ENCODE results near the gene FEN1. TPM values are rescaled to one million over a fixed set of nuclear protein-coding genes. Genes with fewer than 3 reads are reported as not detected.

Gene FEN1
- total and polyA plus RNA-seq, 9 donors = 3.7 to 8.6 (median 5.0) TPM

DNA sequence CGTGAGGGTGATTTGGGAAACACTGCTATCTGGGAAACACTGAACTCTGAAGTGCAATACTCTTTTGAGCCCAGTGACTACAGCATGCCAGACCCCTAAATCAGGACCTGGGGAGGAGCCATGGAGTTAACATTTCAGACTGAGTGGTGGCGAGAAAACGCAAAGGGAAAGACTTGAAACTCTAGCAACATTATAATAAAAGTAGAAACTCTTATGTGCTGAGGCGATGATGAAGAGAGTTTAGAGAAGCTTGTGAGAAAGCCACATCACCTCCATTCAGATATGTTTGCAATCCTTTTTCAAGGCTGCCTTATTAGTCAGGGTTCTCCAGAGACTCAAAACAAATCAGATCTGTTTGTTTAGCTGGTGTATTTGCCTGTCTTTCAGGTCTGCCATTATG is 1.9 kb downstream of the FEN1 start:
- Histone ChIP-seq H3K9me3 (no peaks in the 10 kb centered on the region), H3K27me3 (no peaks in the 10 kb centered on the region), H3K4me3 (no peak overlapping the region), H3K36me3 (no peaks in the 10 kb centered on the region), H3K4me1 (ENCODE audit: insufficient read depth) (peaks cover 5% of the 10 kb centered on the region), H3K27ac (no peak overlapping the region)
- intact Hi-C loops (cut with DNase I) = loop anchor here in 2 of 4 donors (5.0 to 10.0 kb wide), 3 partner anchors 98 to 313 kb away; partner anchors contain the start of gene FADS3 (in 1 of the 2)
- 78 to 83% (median 82%) methylated on average over 4 of the region's 4 CpGs for WGBS, 3 donors
- DNase-seq = no peak
- TF ChIP-seq, protein P1, sequence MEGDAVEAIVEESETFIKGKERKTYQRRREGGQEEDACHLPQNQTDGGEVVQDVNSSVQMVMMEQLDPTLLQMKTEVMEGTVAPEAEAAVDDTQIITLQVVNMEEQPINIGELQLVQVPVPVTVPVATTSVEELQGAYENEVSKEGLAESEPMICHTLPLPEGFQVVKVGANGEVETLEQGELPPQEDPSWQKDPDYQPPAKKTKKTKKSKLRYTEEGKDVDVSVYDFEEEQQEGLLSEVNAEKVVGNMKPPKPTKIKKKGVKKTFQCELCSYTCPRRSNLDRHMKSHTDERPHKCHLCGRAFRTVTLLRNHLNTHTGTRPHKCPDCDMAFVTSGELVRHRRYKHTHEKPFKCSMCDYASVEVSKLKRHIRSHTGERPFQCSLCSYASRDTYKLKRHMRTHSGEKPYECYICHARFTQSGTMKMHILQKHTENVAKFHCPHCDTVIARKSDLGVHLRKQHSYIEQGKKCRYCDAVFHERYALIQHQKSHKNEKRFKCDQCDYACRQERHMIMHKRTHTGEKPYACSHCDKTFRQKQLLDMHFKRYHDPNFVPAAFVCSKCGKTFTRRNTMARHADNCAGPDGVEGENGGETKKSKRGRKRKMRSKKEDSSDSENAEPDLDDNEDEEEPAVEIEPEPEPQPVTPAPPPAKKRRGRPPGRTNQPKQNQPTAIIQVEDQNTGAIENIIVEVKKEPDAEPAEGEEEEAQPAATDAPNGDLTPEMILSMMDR (IDR thresholded peaks at IDR 0.05) = no peak
- TF ChIP-seq EP300 (IDR thresholded peaks at IDR 0.05) (no peak), POLR2A (IDR thresholded peaks at IDR 0.05) (no peak)

- Histone ChIP-seq H3K4me3 (no peak overlapping the region), H3K4me1 (ENCODE audit: insufficient read depth) (peaks cover 5% of the 10 kb centered on the region), H3K36me3 (no peaks in the 10 kb centered on the region), H3K27ac (no peak overlapping the region), H3K9me3 (no peaks in the 10 kb centered on the region), H3K27me3 (no peaks in the 10 kb centered on the region)
- intact Hi-C loops (cut with DNase I) = loop anchor here in 2 of 4 donors (5.0 to 10.0 kb wide), 4 partner anchors 152 to 517 kb away; no protein-coding TSS in a partner anchor
- 68 to 84% (median 76%) methylated on average over 12 of the region's 12 CpGs for WGBS, 3 donors
- DNase-seq = peak in 1 of 5 donors; percentile 38
- no peak for TF ChIP-seq EP300 (IDR thresholded peaks at IDR 0.05)
- TF ChIP-seq, protein P1 (IDR thresholded peaks at IDR 0.05) = no peak
- no peak for TF ChIP-seq POLR2A (IDR thresholded peaks at IDR 0.05)
These were observed 2.7 kb downstream of the FEN1 start for GRCh38 chr11:61795459-61795858.

- no peak for DNase-seq
- 85 to 86% (median 85%) methylated on average over 18 of the region's 18 CpGs for WGBS, 3 donors
These were observed 3.3 kb downstream of the FEN1 start for GRCh38 chr11:61795876-61796526.

DNA sequence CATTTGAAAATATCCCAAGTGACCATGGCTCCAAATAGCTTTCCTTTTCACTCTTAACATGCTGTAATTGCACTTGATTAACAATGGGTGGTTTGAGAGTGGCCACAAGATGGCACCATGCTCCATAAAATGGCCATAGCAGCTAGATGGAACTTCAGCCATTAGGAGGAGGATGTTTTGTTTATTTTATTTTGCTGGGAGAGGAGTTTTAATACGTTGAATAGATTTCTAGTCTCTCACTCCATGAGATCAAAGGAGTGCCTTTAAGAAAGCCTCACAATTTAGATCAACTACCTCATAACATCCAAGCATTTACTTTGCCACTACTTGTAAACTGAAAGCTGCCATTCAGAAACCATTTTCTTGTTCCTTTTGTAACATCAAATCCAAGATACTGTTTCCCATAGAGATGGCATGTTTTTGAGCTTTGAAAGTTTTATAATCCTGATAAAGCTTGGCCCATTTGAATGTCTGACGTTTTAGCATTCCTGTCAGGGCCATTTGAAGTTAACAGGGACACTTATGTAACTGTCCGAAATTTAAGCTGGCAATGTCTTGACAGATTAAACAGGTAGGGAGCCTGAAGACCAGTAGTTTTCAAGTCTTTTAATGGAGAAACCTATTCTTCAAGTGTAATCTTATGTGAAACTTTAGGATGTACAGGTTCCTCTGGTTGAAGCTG is 4.7 kb downstream of the FEN1 start:
- WGBS, 3 donors = 17 to 29% (median 26%) methylated on average over 3 of the region's 3 CpGs

More at GRCh38 chr11:61795876-61796526, 3.3 kb downstream of the FEN1 start:
- Histone ChIP-seq H3K9me3 (no peaks in the 10 kb centered on the region), H3K27ac (no peak overlapping the region), H3K4me3 (no peak overlapping the region), H3K4me1 (ENCODE audit: insufficient read depth) (peaks cover 5% of the 10 kb centered on the region), H3K27me3 (no peaks in the 10 kb centered on the region), H3K36me3 (no peaks in the 10 kb centered on the region)
- intact Hi-C loops (cut with DNase I) = loop anchor here in 2 of 4 donors (5.0 to 10.0 kb wide), 4 partner anchors 151 to 516 kb away; no protein-coding TSS in a partner anchor
- TF ChIP-seq EP300 (IDR thresholded peaks at IDR 0.05) = no peak
- TF ChIP-seq, protein P1 (IDR thresholded peaks at IDR 0.05) = no peak
- no peak for TF ChIP-seq POLR2A (IDR thresholded peaks at IDR 0.05)

More for the DNA sequence above, 4.7 kb downstream of the FEN1 start:
- Histone ChIP-seq H3K4me1 (ENCODE audit: insufficient read depth) (peaks cover 2% of the 10 kb centered on the region), H3K4me3 (no peak overlapping the region), H3K36me3 (no peaks in the 10 kb centered on the region), H3K9me3 (no peaks in the 10 kb centered on the region), H3K27me3 (no peaks in the 10 kb centered on the region), H3K27ac (no peak overlapping the region)
- TF ChIP-seq, protein P1 (IDR thresholded peaks at IDR 0.05) = peak; percentile 37 to 93 (median 90)
- no peak for TF ChIP-seq POLR2A (IDR thresholded peaks at IDR 0.05)
- intact Hi-C loops (cut with DNase I) = loop anchor here in 2 of 4 donors (5.0 to 10.0 kb wide), 4 partner anchors 150 to 515 kb away; no protein-coding TSS in a partner anchor
- DNase-seq = peak; percentile 70 to 89 (median 77)
